Adrenal gland (tissue), 5 donors: ENCODE data around the gene ABCG2.

ENCODE experiments used
- CTCF ChIP-seq, 6 experiments: fragments of 450-650 bp in 4 of 6; fragments of 200-600 bp in 2 of 6; sonication (generic) in 1 of 6; IDR thresholded peaks; 1 replicate in 5 of 6; 2 replicates in 1 of 6; pipeline versions ENCODE4 v1.5.1 to v1.8.0; 2016 to 2021; ENCODE audit warnings: antibody characterized with exemption in 6 of 6, mild to moderate bottlenecking in 2 of 6, moderate library complexity in 1 of 6
- POLR2A ChIP-seq, 2 donors: fragments of 450-650 bp; IDR thresholded peaks; one replicate each; pipeline ENCODE4 v1.6.1; 2017; ENCODE audit warnings: antibody characterized with exemption in 2 of 2, mild to moderate bottlenecking in 2 of 2, moderate library complexity in 1 of 2
- donor health status: DM: no; HTN: no; CAD: no.

- TF ChIP-seq CTCF (IDR thresholded peaks at IDR 0.05) (no peak), POLR2A (IDR thresholded peaks at IDR 0.05) (no peak)
These were observed 838 bp upstream of the ABCG2 start for GRCh38 chr4:88159229-88159725.
